GM12874 (cell line): Measurements from ENCODE around the gene GALNT18.

Experiments used
- TF ChIP-seq, protein P1 (sequence below): IDR thresholded peaks from 2 replicates; pipeline ENCODE4 v1.5.1; 2011; ENCODE audit warnings: low read depth, mild to moderate bottlenecking, control low read depth, low read length, moderate library complexity; ENCODE audit not compliant: insufficient read depth

The GALNT18 gene

DNA sequence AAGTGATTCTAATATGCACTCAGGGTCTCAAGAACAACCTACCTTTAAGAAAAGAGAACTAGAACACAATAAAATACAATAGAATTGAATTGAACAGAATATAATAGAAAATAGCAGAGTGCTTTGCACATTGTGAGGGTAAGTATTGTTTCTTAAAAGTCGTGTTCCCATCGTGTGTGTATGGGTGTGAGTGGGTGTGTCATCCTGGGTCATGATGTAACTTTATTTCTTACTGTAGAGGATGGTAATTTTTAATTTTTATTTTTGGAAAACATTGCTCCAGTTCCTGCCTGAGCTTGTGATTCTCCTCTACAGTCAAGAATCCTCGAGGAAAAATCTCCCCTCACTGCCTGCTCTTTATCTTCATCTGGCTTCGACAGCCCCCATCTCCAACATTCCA is 193.1 kb downstream of the GALNT18 start:
- TF ChIP-seq, protein P1, sequence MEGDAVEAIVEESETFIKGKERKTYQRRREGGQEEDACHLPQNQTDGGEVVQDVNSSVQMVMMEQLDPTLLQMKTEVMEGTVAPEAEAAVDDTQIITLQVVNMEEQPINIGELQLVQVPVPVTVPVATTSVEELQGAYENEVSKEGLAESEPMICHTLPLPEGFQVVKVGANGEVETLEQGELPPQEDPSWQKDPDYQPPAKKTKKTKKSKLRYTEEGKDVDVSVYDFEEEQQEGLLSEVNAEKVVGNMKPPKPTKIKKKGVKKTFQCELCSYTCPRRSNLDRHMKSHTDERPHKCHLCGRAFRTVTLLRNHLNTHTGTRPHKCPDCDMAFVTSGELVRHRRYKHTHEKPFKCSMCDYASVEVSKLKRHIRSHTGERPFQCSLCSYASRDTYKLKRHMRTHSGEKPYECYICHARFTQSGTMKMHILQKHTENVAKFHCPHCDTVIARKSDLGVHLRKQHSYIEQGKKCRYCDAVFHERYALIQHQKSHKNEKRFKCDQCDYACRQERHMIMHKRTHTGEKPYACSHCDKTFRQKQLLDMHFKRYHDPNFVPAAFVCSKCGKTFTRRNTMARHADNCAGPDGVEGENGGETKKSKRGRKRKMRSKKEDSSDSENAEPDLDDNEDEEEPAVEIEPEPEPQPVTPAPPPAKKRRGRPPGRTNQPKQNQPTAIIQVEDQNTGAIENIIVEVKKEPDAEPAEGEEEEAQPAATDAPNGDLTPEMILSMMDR = no peak

- TF ChIP-seq, protein P1 = no peak
These were observed 194.3 kb downstream of the GALNT18 start for GRCh38 chr11:11427542-11427941.

- TF ChIP-seq, protein P1 = no peak
These were observed 194.7 kb downstream of the GALNT18 start for GRCh38 chr11:11427140-11427539.

DNA sequence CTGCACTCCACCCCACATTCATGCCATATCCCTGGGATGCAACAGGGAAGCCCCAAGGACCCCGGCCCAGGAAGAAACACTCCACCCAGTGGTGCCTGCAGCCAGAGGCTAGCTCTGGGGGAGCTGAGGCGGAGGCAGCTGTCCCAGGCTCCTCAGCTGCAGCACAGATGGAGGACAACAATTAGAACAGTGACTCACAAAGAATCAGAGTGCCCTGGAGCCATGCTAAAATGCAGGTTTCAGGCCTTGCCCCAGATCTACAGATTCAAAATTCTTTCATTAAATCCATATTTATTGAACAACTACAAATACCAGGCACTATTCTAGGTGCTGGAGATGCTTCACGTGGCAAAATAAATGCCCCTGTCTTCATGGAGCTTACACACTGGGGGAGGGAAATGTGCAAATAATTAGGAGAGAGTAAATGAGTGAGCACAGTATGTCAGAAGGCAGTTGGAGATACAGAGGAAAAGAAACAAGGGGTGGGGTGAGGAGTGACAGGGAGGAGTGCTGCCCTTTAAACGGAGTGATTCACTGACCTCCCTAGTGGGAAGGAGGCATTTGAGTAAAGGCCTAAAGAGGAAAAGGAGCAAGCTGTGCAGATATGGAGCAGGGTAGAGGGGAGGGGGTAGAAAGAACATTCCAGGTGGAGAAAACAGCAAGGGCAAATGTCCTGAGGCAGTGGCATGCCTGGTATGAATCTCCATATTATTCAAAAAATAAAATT is 195.4 kb downstream of the GALNT18 start:
- TF ChIP-seq, protein P1 = no peak

GRCh38 chr11:11425806-11426205 is 196.0 kb downstream of the GALNT18 start:
- TF ChIP-seq, protein P1 = no peak

- TF ChIP-seq, protein P1 = no peak
These were observed 197.1 kb downstream of the GALNT18 start for GRCh38 chr11:11424688-11425087.

GRCh38 chr11:11422411-11423128 is 199.2 kb downstream of the GALNT18 start:
- TF ChIP-seq, protein P1 = no peak
